ENCODE results near the gene OR5K2.

Gene OR5K2

DNA sequence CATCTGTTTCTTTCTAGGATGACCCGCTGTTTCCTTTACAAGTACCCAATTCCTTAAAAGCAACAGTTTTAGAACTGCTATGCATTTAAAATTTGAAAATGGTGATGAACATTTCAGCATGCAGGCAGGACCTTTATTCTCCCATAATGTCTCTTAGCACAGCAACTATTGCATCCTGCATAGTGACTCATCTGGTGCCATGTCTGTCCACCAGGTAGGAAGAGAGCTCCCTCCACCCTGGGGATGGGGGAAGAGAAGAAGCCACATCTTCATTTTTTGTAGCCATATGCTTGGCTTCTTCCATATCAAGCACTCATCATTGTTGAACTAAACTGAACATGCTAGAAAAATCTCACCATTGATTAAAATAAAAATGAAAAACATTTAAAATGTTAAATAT is 44.2 kb downstream of the OR5K2 start:
- H3K4me3 ChIP-seq (ENCODE audit: low read length): no peak overlapping the region
- H3K4me1 ChIP-seq (ENCODE audit: control insufficient read depth, low read depth, low read length): no peaks in the 10 kb centered on the region
- H3K9me3 ChIP-seq (ENCODE audit: control insufficient read depth, low read depth, low read length): no peaks in the 10 kb centered on the region
- no peaks in the 10 kb centered on the region for H3K27me3 ChIP-seq (ENCODE audit: control insufficient read depth, insufficient read depth, low read length)
- H3K36me3 ChIP-seq (ENCODE audit: control insufficient read depth, low read depth, low read length): no peaks in the 10 kb centered on the region
- no peak overlapping the region for H3K9ac ChIP-seq (ENCODE audit: low read length)
- H3K27ac ChIP-seq (ENCODE audit: low read length): no peak overlapping the region

GRCh38 chr3:98542623-98543022 is 45.1 kb downstream of the OR5K2 start:
- no peaks in the 10 kb centered on the region for H3K36me3 ChIP-seq (ENCODE audit: control insufficient read depth, low read depth, low read length)
- H3K4me3 ChIP-seq (ENCODE audit: low read length): no peak overlapping the region
- no peaks in the 10 kb centered on the region for H3K27me3 ChIP-seq (ENCODE audit: control insufficient read depth, insufficient read depth, low read length)
- H3K4me1 ChIP-seq (ENCODE audit: control insufficient read depth, low read depth, low read length): no peaks in the 10 kb centered on the region
- H3K27ac ChIP-seq (ENCODE audit: low read length): no peak overlapping the region
- H3K9me3 ChIP-seq (ENCODE audit: control insufficient read depth, low read depth, low read length): no peaks in the 10 kb centered on the region
- no peak overlapping the region for H3K9ac ChIP-seq (ENCODE audit: low read length)

DNA sequence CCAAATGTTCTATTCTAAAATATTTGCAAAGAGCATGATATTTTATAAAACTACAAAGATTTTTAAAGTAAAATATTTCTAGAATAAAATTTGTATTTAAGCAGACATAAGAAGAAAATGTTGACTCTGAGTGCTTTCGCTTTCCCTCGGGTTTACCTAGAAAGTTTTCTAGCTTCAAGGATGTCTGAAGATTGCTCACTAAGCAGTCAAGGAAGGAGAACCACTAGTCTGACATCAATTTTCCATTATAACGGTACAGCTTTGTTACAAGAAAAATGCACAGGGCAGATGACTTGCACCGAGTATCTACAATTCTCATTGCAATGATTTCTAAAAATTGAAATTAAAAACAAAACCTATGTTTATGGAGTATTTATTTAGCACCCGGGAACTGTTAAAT is 48.5 kb downstream of the OR5K2 start:
- H3K4me1 ChIP-seq (ENCODE audit: control insufficient read depth, low read depth, low read length): no peaks in the 10 kb centered on the region
- H3K4me3 ChIP-seq (ENCODE audit: low read length): no peak overlapping the region
- no peaks in the 10 kb centered on the region for H3K36me3 ChIP-seq (ENCODE audit: control insufficient read depth, low read depth, low read length)
- no peak overlapping the region for H3K27ac ChIP-seq (ENCODE audit: low read length)
- H3K9me3 ChIP-seq (ENCODE audit: control insufficient read depth, low read depth, low read length): no peaks in the 10 kb centered on the region
- no peaks in the 10 kb centered on the region for H3K27me3 ChIP-seq (ENCODE audit: control insufficient read depth, insufficient read depth, low read length)
- no peak overlapping the region for H3K9ac ChIP-seq (ENCODE audit: low read length)

Measured in iPS-18a (cell line).